Suprapubic skin (tissue), 3 donors: ENCODE results near the gene C1orf50.

Experiments used
- POLR2AphosphoS5 ChIP-seq, 3 donors: sonication (generic); formaldehyde crosslinking; IDR thresholded peaks; one replicate each; pipeline ENCODE4 v1.6.1; 2017; ENCODE audit warnings: antibody characterized with exemption in 3 of 3
- TF ChIP-seq, protein P1 (sequence below), 2 donors: fragments of 200-600 bp in 1 of 2; fragments of 450-650 bp in 1 of 2; sonication (generic) in 1 of 2; IDR thresholded peaks; one replicate each; pipeline ENCODE4 v1.5.1; 2016 to 2019; ENCODE audit warnings: antibody characterized with exemption in 2 of 2, mild to moderate bottlenecking in 1 of 2, moderate library complexity in 1 of 2

DNA sequence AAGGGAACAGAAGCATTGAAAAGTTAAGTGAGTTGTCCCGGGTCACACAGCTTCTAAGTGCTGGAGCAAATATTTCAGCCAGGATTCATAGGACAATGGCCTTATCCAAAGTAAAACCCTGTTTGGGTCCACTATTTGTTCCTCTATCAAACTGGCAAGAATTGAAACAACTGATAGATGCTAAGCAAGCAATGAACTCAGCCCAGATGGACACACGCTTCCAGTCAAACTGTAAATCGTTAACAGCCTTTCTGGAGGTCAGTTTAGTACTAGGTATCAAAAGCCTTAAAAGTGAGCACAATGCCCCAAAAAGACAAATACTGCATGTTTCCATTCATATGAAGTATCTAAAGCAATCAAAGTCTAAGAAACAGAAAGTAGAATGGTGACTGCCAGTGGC is 50.9 kb downstream of the C1orf50 start:
- TF ChIP-seq, protein P1, sequence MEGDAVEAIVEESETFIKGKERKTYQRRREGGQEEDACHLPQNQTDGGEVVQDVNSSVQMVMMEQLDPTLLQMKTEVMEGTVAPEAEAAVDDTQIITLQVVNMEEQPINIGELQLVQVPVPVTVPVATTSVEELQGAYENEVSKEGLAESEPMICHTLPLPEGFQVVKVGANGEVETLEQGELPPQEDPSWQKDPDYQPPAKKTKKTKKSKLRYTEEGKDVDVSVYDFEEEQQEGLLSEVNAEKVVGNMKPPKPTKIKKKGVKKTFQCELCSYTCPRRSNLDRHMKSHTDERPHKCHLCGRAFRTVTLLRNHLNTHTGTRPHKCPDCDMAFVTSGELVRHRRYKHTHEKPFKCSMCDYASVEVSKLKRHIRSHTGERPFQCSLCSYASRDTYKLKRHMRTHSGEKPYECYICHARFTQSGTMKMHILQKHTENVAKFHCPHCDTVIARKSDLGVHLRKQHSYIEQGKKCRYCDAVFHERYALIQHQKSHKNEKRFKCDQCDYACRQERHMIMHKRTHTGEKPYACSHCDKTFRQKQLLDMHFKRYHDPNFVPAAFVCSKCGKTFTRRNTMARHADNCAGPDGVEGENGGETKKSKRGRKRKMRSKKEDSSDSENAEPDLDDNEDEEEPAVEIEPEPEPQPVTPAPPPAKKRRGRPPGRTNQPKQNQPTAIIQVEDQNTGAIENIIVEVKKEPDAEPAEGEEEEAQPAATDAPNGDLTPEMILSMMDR (IDR thresholded peaks at IDR 0.05): no peak
- TF ChIP-seq POLR2AphosphoS5 (IDR thresholded peaks at IDR 0.05): no peak
